Cardiac fibroblast (primary cell): ENCODE data around the gene IFT81.

Source experiments
- DNase-seq, 2 donors: peaks; one replicate each; pipeline versions ENCODE4 v3.0.0 to v3.0.0-alpha.2; 2010; ENCODE audit warnings: low read depth in 2 of 2
- H3K4me3 ChIP-seq, 2 donors: replicated peaks in 1 of 2; 1 replicate in 1 of 2; 2 replicates in 1 of 2; pipeline ENCODE4 v1.5.1; 2011; ENCODE audit warnings: low read depth in 2 of 2, low read length in 2 of 2, mild to moderate bottlenecking in 2 of 2, moderate library complexity in 1 of 2
- TF ChIP-seq, protein P1 (sequence below): IDR thresholded peaks from one replicate; pipeline ENCODE4 v1.5.1; 2011; ENCODE audit warnings: low read depth, mild to moderate bottlenecking, low read length, inconsistent platforms

The IFT81 gene

DNA sequence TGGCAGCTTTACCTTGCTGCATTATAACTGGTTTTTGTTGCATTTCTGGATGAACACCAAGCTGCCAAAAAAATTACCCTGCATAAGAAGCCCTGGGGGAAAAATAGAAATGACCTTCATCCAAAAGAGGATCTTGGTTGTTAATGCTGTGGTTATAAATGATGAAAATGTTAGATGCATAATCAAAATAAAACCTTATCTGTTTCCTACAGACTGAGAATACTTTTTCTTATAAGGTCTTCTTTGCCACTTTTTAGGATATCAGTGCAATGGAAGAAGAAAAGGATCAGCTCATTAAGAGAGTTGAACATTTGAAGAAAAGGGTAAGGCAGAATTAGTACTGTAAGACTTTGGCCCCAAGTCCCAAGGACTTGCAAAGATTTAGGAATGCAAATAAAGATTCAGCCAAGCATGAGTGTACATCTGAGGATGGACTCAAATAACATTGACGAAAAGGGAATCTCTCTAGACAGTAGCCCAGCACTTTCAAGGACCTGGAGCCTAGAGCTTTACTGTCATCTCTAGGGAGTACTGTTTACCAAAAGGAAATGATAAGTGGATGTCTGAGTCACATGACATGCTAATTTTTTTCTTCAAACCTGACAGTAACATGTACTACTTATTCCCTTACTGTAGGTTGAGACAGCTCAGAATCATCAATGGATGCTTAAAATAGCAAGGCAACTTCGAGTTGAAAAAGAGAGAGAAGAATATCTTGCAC, 10.7 kb downstream of the IFT81 start:
- H3K4me3 ChIP-seq = no peak overlapping the region
- DNase-seq = peak; percentile 39 to 81
- TF ChIP-seq, protein P1, sequence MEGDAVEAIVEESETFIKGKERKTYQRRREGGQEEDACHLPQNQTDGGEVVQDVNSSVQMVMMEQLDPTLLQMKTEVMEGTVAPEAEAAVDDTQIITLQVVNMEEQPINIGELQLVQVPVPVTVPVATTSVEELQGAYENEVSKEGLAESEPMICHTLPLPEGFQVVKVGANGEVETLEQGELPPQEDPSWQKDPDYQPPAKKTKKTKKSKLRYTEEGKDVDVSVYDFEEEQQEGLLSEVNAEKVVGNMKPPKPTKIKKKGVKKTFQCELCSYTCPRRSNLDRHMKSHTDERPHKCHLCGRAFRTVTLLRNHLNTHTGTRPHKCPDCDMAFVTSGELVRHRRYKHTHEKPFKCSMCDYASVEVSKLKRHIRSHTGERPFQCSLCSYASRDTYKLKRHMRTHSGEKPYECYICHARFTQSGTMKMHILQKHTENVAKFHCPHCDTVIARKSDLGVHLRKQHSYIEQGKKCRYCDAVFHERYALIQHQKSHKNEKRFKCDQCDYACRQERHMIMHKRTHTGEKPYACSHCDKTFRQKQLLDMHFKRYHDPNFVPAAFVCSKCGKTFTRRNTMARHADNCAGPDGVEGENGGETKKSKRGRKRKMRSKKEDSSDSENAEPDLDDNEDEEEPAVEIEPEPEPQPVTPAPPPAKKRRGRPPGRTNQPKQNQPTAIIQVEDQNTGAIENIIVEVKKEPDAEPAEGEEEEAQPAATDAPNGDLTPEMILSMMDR = no peak

DNA sequence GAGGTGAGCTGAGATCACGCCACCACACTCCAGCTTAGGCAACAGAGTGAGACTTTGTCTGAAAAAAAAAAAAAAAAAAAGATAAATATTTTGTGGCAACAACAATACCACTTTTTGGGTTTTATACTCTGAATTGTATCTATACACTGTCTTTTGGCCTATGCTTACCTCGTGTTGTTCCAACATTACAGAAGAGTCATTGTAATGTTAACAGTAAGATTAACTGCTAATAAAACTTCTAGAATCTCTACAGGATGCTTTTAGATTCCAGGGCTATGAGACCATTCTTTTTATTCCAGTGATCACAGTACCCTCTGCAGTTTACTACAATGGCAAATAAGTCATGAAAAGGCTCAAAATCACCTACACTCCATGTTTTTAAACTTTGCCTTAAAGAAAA, 11.6 kb downstream of the IFT81 start:
- H3K4me3 ChIP-seq = no peak overlapping the region
- no peak for DNase-seq
- TF ChIP-seq, protein P1 = no peak

DNA sequence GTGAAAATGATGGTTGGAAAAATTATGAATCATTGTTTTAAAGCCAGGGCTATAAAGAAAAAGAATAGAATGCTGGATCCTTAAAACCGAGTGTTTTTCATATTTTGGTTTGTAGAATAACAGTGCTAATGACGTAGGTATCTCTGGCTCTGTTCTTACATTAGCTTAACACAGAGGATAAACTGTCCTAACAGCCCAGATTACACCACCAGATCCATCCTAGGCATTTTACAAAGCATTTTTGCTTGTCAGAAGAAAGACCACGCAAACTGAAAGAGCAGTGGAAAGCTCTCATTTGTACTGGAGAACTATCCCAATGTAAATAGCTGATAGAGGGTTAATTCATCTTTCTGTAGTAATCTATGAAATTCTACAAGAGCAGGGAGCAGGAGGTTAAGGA, 13.6 kb downstream of the IFT81 start:
- no peak for DNase-seq
- H3K4me3 ChIP-seq = no peak overlapping the region
- TF ChIP-seq, protein P1 = no peak

DNA sequence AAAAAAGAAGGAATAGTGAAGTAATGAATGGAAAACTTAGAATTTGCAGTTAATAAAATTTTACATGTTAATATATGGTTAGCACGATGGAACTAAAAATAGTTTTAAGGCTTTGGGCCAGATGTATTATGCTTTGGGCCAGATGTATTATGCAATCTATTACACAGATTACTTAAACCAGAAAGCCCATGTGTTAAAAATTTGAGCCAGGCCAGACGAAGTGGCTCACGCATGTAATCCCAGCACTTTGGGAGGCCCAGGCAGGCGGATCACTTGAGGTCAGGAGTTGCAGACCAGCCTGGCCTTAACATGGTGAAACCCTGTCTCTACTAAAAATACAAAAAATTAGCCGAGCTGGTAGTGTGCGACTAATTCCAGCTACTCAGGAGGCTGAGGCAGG, 17.2 kb downstream of the IFT81 start:
- TF ChIP-seq, protein P1 = no peak
- peak; percentile 70 to 90 for DNase-seq
- H3K4me3 ChIP-seq = no peak overlapping the region

DNA sequence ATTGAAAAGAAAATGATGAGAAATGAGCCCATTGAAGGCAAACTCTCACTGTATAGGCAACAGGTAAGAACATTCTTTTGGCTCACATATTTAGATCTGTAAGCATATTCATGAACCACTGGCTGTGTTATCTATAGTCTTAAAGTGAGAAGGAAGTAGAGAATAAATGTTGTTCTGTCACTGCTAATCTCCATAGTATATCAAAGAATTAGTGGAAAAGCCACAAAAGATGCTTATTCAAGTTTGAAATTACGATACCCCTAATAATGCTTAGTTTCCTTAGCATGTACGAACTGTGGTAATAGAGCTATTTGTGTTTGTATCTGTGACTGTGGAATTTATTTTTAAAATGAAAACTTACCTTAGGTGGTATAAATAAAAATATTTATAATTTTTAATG, 22.8 kb downstream of the IFT81 start:
- DNase-seq = no peak
- TF ChIP-seq, protein P1 = no peak
- no peak overlapping the region for H3K4me3 ChIP-seq

DNA sequence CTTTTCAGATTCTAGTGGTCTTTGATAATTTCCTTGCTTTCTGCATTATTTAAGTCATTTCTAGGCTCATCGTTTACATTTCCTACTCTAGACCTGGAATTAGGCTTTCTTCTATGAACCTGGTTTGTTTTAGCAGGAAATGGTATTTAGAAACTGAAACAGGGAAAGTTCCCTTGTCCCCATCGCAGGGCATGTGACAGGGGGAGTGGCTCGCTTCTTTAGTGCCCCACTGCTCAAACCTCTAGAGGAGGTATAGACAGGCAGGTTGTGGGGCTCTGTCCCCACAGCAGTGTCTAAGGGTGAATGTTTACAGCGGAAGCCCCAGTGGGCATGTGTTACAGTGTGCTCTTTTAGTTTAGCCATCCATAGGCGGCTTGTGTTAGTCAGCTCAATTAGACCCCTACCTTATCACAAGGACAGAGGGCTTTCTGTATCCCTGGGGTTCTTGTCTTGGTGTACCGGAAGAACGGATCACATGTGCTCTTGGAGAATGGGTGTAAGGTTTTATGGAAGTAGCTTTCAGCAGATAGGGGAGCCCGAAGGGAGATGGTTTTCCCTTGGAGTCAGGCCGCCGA, 25.0 kb downstream of the IFT81 start:
- no peak for DNase-seq
- H3K4me3 ChIP-seq = no peak overlapping the region
- TF ChIP-seq, protein P1 = no peak
